Measurements from ENCODE around the gene PNPLA6. TPM values are rescaled to one million over a fixed set of nuclear protein-coding genes. Genes with fewer than 3 reads are reported as not detected.

Gene PNPLA6
- total and polyA plus RNA-seq, 8 donors = 28.7 to 255 (median 37.7) TPM

DNA sequence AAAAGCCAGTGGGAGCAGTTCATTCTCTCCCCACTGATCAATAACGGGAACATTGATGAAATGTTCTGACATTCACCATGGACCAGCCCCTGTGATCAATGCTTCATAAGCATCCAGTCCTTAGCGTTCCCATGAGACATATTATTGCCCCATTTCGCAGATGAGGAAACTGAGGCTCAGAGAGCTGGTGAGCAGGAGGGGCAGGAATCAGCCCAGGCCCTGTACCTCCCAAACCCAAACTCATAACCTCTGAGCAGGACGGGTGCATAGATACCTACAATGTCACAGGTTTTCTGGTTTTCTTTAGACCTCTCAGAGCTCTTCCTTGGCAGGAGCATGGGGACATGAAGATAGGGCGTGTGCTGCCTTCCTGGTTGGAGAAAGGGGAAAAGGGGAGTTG lies 11.0 kb upstream of the PNPLA6 start:
- intact Hi-C loops (cut with DNase I) = no loop called here
- H3K36me3 ChIP-seq = peaks cover 0 to 70% of the 10 kb centered on the region in 2 donors
- TF ChIP-seq, protein P1, sequence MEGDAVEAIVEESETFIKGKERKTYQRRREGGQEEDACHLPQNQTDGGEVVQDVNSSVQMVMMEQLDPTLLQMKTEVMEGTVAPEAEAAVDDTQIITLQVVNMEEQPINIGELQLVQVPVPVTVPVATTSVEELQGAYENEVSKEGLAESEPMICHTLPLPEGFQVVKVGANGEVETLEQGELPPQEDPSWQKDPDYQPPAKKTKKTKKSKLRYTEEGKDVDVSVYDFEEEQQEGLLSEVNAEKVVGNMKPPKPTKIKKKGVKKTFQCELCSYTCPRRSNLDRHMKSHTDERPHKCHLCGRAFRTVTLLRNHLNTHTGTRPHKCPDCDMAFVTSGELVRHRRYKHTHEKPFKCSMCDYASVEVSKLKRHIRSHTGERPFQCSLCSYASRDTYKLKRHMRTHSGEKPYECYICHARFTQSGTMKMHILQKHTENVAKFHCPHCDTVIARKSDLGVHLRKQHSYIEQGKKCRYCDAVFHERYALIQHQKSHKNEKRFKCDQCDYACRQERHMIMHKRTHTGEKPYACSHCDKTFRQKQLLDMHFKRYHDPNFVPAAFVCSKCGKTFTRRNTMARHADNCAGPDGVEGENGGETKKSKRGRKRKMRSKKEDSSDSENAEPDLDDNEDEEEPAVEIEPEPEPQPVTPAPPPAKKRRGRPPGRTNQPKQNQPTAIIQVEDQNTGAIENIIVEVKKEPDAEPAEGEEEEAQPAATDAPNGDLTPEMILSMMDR (IDR thresholded peaks at IDR 0.05) = no peak
- no peaks in the 10 kb centered on the region for H3K9me3 ChIP-seq
- no peaks in the 10 kb centered on the region for H3K27me3 ChIP-seq
- H3K4me1 ChIP-seq = peaks cover 7 to 49% of the 10 kb centered on the region in 2 donors
- no peak overlapping the region for H3K27ac ChIP-seq
- no peak overlapping the region for H3K4me3 ChIP-seq
- ATAC-seq (no peak), DNase-seq (no peak)

DNA sequence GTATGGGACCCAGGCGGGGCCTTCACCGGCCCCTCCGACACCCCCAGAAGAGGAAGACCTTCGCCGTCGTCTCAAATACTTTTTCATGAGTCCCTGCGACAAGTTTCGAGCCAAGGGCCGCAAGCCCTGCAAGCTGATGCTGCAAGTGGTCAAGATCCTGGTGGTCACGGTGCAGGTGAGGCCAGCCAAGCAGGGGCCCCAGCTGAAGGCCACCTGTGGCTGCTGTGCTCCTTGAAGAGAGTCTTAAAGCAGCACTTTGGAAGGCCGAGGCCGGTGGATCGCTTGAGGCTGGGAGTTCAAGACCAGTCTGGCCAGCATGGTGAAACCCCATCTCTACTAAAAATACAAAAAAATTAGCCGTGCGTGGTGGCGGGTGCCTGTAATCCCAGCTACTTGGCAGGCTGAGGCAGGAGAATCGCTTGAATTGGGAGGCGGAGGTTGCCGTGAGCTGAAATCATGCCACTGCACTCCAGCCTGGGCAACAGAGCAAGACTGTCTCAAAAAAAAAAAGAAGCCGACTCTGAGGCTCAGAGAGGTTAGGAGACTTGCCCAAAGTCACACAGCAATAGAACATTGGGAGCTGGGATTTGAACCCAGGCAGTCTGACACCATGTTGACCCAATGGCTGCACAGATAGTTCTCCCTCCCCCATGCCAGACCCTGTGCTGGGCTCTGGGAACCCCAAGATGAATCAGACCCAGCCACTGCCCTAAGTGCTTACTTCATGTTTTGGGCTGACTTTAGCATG lies 10.4 kb upstream of the PNPLA6 start:
- TF ChIP-seq, protein P1 (IDR thresholded peaks at IDR 0.05) = no peak
- Histone ChIP-seq H3K36me3 (peaks cover 0 to 70% of the 10 kb centered on the region in 2 donors), H3K4me1 (peaks cover 7 to 49% of the 10 kb centered on the region in 2 donors), H3K27me3 (no peaks in the 10 kb centered on the region), H3K27ac (no peak overlapping the region), H3K9me3 (no peaks in the 10 kb centered on the region), H3K4me3 (no peak overlapping the region)
- ATAC-seq (no peak), DNase-seq (no peak)
- intact Hi-C loops (cut with DNase I) = no loop called here

DNA sequence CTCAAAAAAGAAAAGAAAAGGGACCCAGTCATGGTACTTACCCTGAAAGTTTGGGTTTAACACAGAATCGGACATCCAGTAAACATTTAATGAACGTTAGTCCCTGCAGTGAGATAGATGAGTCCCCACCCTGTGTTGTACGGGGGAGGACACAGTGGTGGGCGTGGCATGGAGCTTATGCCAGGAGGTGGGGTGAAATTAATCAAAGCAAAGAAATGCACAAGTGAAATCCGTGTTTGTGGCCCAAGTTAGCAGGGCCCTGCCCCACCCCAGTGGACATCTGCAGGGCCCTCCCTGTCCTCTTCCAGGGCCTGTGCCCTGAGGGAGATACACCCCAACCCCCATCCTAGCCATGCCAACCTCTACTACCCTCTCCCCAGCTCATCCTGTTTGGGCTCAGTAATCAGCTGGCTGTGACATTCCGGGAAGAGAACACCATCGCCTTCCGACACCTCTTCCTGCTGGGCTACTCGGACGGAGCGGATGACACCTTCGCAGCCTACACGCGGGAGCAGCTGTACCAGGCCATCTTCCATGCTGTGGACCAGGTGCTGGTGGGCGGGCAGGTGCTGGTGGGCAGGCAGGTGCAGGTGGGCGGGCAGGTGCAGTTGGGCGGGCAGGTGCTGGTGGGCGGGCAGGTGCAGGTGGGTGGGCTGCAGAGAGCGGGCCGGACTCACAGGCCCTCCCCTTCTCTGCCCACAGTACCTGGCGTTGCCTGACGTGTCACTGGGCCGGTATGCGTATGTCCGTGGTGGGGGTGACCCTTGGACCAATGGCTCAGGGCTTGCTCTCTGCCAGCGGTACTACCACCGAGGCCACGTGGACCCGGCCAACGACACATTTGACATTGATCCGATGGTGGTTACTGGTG lies 9.2 kb upstream of the PNPLA6 start:
- no peak overlapping the region for H3K27ac ChIP-seq
- no peaks in the 10 kb centered on the region for H3K9me3 ChIP-seq
- no peak for ATAC-seq
- no peak overlapping the region for H3K4me3 ChIP-seq
- intact Hi-C loops (cut with DNase I) = no loop called here
- H3K4me1 ChIP-seq = peaks cover 7 to 49% of the 10 kb centered on the region in 2 donors
- no peaks in the 10 kb centered on the region for H3K27me3 ChIP-seq
- H3K36me3 ChIP-seq = peaks cover 0 to 73% of the 10 kb centered on the region in 2 donors
- no peak for DNase-seq
- TF ChIP-seq, protein P1 (IDR thresholded peaks at IDR 0.05) = no peak

DNA sequence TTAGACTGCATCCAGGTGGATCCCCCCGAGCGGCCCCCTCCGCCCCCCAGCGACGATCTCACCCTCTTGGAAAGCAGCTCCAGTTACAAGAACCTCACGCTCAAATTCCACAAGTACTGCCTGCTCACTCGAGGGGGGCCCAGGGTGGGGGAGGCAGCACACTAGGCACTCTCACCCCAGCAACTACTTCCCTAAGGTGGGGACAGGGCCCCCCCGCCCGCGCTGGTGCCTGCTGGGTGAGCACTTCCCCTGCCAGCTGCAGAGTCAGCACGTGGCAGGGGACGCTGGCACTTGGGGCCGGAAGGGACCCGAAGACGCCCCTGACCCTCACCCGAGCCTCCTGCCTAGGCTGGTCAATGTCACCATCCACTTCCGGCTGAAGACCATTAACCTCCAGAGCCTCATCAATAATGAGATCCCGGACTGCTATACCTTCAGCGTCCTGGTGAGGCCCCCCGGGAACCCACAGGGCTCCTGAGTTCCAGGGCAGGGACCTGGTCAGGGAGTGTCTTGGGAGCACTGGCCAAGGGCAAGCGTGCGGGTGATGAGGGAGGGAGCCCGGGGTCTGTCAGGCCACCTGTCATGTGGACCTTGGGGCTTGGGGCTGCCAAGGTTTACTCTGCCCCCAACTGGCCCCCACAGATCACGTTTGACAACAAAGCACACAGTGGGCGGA lies 7.9 kb upstream of the PNPLA6 start:
- intact Hi-C loops (cut with DNase I) = no loop called here
- peaks cover 7 to 40% of the 10 kb centered on the region in 2 donors for H3K4me1 ChIP-seq
- H3K27ac ChIP-seq = no peak overlapping the region
- no peaks in the 10 kb centered on the region for H3K27me3 ChIP-seq
- H3K4me3 ChIP-seq = no peak overlapping the region
- TF ChIP-seq, protein P1 (IDR thresholded peaks at IDR 0.05) = no peak
- H3K9me3 ChIP-seq = no peaks in the 10 kb centered on the region
- DNase-seq (peak in 2 of 4 donors; percentile 67 to 90), ATAC-seq (peak; percentile 52)
- H3K36me3 ChIP-seq = peaks cover 0 to 87% of the 10 kb centered on the region in 2 donors

DNA sequence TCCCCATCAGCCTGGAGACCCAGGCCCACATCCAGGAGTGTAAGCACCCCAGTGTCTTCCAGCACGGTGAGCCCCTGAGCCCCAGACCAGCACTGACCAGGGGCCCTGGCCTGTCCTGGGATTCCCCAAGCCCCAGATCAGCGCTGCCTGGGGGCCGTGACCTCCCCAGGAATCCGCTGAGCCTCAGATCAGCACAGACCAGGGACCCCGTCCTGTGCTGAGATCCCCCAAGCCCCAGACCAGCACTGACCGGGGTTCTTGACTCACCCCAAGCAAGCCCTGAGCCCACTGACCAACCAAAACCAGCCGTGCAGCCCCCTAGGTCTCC lies 7.4 kb upstream of the PNPLA6 start:
- intact Hi-C loops (cut with DNase I) = no loop called here
- Histone ChIP-seq H3K4me3 (no peak overlapping the region), H3K9me3 (no peaks in the 10 kb centered on the region), H3K4me1 (peaks cover 5 to 37% of the 10 kb centered on the region in 2 donors), H3K27ac (no peak overlapping the region), H3K36me3 (peaks cover 0 to 92% of the 10 kb centered on the region in 2 donors), H3K27me3 (no peaks in the 10 kb centered on the region)
- DNase-seq (no peak), ATAC-seq (no peak)
- TF ChIP-seq, protein P1 (IDR thresholded peaks at IDR 0.05) = no peak
